Glomerular visceral epithelial cell (primary cell): Measurements from ENCODE around the gene TET2.

ENCODE experiments used
- DNase-seq: peaks from one replicate; pipeline ENCODE4 v3.0.0-alpha.2; 2016; ENCODE audit errors: extremely low spot score

TET2 gene

DNA sequence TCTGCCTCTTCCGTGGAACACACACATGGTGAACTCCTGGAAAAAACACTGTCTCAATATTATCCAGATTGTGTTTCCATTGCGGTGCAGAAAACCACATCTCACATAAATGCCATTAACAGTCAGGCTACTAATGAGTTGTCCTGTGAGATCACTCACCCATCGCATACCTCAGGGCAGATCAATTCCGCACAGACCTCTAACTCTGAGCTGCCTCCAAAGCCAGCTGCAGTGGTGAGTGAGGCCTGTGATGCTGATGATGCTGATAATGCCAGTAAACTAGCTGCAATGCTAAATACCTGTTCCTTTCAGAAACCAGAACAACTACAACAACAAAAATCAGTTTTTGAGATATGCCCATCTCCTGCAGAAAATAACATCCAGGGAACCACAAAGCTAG, 87.9 kb downstream of the TET2 start:
- no peak for DNase-seq

GRCh38 chr4:105236202-105236915, 89.7 kb downstream of the TET2 start:
- no peak for DNase-seq

- DNase-seq: no peak
Observed at GRCh38 chr4:105236916-105237311, 90.2 kb downstream of the TET2 start.

- no peak for DNase-seq
Observed at GRCh38 chr4:105240037-105240436, 93.4 kb downstream of the TET2 start.

DNA sequence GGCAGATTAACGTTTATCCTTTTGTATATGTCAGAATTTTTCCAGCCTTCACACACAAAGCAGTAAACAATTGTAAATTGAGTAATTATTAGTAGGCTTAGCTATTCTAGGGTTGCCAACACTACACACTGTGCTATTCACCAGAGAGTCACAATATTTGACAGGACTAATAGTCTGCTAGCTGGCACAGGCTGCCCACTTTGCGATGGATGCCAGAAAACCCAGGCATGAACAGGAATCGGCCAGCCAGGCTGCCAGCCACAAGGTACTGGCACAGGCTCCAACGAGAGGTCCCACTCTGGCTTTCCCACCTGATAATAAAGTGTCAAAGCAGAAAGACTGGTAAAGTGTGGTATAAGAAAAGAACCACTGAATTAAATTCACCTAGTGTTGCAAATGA, 94.8 kb downstream of the TET2 start:
- DNase-seq: no peak

- DNase-seq: no peak
Observed at GRCh38 chr4:105243446-105243845, 96.8 kb downstream of the TET2 start.

DNA sequence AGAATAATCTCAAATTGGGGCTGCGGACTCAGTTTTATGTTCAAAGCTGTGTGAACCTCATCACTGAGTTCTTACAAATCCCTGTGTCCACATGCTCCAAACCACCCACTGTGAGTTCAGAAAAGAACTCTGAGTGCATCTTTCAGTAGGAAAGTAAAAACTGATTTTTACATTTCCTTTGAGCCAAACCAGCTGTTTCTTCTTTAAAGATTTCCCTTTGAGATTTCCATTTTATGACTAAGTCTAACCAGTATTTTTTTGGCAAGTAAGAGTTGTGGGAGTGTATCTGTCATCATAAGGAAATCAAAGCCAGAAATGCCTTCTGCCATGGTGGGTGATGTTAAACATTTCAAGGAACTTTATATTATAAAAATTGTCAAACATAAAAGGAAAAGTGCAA, 100.0 kb downstream of the TET2 start:
- no peak for DNase-seq

- DNase-seq: no peak
Observed at GRCh38 chr4:105248613-105249012, 101.9 kb downstream of the TET2 start.

DNA sequence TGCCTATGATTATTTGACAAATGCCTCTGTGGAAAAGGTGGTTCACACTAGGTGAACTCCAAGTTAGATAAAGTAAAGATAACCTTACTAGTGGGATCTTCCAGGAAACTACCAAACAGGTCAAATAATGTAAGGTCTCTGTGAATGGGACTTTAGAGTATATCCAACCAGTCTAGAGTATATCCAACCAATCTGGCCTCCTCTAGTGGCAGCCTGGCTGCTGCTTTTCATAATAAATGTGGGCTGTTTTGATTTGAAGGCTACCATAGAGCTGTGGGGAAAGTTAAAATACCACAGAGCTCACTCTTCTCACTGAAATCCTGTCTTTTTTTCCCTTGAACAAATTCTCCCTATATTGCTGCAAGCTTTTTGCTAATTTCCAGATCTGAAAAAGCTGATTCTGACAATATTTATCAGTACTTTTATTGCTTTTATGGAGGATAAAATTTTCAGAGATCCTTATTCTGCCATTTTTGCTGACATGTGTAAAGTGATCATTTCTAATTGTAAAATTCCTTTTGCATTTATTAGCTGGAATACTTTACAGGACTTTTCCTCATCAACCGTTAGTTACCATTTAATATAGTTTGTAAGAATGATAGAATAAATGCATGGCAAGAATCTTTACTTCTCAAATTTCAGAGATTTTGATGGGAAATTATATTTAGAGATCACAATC, 111.3 kb downstream of the TET2 start:
- DNase-seq: no peak

- DNase-seq: no peak
Observed at GRCh38 chr4:105265689-105266088, 119.0 kb downstream of the TET2 start.

- no peak for DNase-seq
Observed at GRCh38 chr4:105267280-105267679, 120.6 kb downstream of the TET2 start.

DNA sequence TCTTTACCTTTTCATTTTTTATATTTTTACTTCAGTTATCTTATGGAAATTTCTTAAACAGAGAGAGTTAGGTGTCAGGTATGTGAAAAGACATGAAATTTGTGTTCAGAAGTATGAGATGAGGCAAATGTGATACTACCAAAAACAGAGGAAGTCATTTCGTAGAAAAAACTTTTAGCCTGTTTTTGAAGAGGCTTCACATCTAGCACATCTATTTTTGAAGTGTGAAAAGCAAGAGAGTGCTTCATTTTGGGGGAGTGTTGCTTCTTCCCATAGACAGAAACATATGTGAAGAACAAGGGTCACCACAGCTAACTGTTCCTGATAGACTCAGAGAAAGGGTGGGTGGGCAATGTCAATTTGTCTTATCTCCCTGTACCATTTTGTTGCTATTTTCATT, 125.3 kb downstream of the TET2 start:
- DNase-seq: no peak

- no peak for DNase-seq
Observed at GRCh38 chr4:105273230-105273629, 126.6 kb downstream of the TET2 start.

DNA sequence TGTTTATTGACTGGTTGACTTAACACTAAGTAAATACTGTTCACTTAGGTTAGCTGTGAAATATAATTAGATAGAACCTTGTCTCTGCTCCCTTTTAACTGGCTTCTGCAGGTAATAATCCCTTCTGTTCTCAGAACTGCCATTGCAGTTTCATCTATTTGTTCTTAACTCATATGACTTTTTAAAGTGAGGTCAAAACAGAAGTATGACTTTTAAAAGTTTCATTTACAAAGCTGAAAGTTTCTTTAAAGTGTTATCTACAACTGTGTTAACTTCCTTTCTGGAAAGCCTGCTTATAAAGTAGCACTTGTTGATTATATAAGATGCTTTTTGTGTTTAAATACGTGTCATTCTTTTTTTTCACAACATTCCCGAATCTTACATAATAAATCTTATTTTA, 127.4 kb downstream of the TET2 start:
- no peak for DNase-seq

DNA sequence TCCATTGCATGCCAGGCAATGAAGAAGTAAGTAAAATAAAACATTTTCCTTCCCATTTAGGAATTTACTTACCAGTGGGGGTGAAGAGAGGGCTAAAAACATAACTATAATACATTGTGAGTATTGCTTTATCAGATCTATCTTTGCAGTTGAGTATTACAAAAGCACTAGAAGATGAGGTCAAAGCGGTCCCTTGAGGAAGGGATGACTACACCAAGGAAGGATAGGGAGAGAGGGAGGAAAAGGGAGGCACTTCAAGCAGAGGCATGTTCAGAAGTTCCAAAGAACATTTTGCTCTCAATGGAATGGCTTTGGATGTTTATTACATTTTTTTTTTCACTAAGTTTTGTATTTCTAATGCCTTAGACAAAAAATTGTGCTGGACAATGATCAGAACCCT, 127.8 kb downstream of the TET2 start:
- DNase-seq: no peak

GRCh38 chr4:105276361-105277104, 129.9 kb downstream of the TET2 start:
- DNase-seq: no peak

DNA sequence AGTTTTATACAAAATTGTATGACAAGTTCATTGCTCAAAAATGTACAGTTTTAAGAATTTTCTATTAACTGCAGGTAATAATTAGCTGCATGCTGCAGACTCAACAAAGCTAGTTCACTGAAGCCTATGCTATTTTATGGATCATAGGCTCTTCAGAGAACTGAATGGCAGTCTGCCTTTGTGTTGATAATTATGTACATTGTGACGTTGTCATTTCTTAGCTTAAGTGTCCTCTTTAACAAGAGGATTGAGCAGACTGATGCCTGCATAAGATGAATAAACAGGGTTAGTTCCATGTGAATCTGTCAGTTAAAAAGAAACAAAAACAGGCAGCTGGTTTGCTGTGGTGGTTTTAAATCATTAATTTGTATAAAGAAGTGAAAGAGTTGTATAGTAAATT, 131.0 kb downstream of the TET2 start:
- DNase-seq: no peak

DNA sequence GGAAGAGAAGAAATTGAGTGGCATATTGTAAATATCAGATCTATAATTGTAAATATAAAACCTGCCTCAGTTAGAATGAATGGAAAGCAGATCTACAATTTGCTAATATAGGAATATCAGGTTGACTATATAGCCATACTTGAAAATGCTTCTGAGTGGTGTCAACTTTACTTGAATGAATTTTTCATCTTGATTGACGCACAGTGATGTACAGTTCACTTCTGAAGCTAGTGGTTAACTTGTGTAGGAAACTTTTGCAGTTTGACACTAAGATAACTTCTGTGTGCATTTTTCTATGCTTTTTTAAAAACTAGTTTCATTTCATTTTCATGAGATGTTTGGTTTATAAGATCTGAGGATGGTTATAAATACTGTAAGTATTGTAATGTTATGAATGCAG, 132.6 kb downstream of the TET2 start:
- DNase-seq: no peak

- peak; percentile 62 for DNase-seq
Observed at GRCh38 chr4:105280338-105281123, 133.9 kb downstream of the TET2 start.

DNA sequence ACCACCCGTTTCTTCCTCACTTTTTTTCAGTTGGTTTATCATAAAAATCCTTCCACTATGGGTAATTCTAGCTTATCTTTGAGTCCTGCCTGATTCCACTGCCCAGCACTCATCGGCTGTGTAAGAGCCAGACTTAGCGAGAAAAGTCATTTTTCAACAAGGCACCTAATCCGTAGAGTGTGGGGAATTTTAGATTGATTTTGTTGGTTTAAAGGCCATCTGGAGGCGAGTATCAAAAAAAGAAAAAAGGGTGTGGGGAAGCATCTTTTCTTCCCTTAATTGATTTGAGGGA, 134.4 kb downstream of the TET2 start:
- no peak for DNase-seq

GRCh38 chr4:105282489-105282888, 135.8 kb downstream of the TET2 start:
- DNase-seq: no peak

- DNase-seq: no peak
Observed at GRCh38 chr4:105283501-105283900, 136.8 kb downstream of the TET2 start.
